Raji (cell line): ENCODE results near the gene PARD6G.

Source experiments
- POLR2A ChIP-seq: IDR thresholded peaks from 2 replicates; pipeline ENCODE4 v1.6.1; 2011; ENCODE audit warnings: low read depth, low read length, control low read depth; ENCODE audit not compliant: insufficient read depth

Gene PARD6G

DNA sequence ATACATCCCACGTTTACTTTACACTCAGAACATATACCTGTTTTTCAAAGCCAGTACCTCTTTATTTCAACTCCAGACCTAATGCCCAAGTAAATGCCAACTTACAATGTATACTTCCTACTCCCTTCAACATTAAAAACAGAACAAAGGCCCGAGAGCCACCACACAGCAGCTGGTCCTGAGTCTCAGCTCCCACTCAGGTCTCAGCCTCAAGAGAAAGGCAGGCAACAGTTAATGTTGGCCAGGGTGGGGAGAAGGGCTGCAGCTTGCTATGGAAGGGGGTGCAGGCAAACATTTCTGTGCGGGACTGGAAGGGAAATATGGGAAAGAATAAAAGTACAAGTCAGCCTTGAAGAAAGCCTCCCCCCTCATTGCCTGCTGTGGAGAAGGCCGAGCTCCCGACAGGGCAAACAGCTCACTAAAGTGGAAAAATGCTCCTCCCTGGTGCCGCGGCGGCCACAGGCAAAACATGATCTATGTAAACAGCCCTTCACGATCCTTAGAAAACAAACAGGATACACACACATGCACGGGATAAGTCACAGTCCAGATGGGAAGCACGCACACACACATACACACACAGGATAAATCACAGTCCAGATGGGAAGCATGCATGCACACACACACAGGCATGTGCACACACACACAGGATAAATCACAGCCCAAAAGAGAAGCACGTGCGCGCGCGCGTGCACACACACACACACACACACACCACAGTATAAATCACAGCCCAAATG, 70.8 kb downstream of the PARD6G start:
- no peak for TF ChIP-seq POLR2A

DNA sequence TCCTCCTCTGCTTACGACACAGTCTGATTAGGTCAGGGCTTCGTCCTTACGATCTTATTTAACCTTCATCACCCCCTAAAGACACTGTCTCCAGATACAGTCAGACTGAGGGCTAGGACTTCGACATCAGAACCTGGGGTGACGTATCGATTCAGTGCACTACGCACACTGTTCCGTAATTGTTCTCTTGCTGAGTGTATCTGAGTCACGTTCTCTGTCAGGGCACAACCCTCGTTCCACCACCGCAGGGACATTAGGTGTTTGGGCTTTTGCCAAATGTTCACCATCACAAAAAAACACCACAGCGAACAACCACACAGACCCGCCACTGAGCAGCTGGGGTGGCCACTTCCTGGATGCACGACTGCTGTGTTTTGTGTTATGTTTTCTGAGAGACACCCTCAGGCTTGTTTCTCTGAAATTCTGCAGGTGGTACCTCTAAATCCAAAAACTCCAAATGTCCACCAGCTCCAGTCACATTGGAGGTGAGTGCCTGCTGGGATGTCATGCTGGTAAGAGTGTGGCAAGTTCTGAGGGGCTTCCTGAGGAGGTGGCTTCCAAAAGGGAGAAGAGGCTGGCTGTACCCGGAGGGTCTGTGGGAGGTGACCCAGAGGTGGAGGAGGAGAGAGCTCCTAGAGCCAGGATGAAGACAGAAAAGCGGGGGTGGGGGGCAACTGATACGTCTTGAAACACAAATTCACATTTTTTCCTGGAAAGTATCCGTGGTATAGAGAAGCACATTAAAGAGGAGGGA, 71.7 kb downstream of the PARD6G start:
- no peak for TF ChIP-seq POLR2A

DNA sequence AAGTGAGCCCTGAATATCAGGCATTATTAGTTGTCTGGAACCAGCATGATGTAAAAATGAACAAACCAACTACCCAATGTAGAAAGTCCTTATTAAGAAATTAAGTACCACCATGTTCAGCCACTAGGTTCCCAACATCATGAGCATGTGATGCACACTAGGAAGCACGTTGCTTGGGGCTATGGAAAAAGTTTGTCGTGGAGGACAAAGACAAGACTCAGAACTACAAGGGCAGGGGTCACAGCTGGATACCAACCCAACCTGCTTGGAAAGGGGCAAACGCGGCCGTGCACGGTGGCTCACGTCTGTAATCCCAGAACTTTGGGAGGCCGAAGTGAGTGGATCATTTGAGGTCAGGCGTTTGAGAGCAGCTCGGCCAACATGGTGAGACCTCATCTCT, 74.3 kb downstream of the PARD6G start:
- no peak for TF ChIP-seq POLR2A

DNA sequence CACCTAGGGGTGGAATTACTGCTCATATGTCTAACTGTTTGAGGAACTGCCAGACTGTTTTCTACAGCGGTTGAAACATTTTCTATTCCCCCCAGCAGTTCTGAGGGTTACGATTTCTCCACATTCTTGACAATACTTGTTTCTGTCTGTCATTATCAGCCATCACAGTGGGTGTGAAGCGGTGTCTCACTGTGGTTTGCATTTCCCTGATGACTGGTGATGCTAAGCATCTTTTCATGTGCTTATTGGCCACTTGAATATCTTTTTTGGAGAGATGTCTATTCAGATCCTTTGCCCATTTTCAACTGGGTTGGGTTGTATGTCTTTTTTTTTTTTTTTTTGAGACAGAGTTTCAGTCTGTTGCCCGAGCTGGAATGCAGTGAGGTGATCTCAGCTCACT, 75.3 kb downstream of the PARD6G start:
- TF ChIP-seq POLR2A: no peak

DNA sequence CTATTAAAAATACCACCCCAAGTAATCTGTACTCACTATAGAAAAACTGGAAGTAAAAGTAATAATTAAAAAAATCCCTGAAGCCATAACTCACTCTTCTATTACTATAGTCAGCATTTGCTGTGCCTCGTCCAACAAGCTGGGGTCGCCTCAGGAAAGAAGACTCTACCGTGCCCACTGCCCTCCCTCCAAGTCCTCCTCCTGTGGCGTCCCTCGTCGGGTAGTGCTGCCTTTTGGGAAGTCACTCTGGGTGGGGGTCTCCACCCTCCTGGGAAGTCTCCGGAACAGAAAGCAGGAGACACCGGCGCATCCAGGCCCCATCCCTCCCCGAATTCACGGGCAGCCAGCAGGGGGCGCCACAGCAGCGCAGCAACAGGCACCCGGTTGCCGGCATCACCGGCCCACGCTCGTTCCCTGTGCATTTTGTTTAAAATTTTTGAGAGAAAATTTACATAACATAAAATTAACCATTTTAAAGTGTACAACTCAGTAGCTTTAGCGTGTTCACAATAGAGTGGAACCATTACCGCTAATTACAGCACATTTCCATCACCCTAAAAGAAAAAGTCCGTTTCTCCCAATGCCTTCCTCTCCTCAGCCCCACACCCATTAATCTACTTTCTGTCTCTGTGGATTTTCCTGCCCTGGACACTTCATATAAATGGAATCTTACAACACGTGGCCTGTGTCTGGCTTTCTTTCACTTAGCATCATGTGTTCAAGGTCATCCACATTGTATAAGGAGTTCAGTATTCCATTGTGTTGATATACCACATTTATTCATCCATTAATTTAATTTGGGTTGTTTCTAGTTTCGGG, 76.1 kb downstream of the PARD6G start:
- no peak for TF ChIP-seq POLR2A

DNA sequence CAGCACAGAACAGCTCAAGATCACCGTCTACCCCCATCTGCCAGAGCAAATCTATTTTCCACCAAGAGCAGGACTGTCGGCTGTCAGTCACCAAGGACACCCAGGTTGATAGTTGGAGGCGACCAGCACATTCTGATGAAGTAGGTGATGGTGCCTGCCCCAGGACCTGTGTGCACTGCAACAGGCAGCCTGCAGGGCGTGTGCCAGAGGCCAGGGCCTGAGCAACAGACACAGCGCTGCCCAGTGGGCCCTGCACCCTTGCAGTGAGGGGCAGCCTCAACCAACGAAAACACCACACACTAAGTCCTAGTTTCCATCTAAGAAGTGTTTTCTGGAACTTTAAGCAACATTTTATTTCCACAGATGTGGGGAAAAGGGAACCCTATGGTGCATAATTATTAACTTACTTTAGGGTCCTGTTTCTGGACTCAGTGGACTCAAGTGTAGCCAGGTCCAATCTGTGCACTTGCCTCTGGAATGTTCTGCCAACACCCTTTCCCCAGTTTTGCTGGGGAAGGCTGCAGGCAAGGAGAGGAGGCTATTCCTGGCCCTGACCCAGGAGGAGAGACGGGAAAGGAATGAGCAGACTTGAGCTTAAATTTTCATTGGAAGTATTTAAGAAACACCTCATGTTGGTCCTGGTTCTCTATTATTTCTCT, 76.8 kb downstream of the PARD6G start:
- no peak for TF ChIP-seq POLR2A

DNA sequence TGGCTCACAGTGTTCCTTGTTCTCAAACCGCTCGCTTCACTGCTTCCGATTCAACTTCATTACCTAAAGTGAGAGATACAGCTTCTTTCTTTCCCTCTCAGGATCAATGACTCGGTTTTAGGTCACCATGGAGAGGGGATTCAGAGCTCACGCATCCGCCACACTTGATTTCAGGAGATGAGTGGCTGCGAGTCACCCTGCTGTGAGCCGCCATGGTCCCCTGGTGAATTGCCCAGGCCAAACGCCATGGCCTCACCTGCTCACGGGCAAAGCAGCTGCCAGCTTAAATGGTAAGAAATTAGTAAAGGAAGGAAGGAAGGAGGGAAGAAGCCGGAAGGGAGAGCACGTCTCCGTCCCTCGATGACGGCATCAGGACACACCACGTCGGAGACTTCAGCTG, 77.7 kb downstream of the PARD6G start:
- no peak for TF ChIP-seq POLR2A

DNA sequence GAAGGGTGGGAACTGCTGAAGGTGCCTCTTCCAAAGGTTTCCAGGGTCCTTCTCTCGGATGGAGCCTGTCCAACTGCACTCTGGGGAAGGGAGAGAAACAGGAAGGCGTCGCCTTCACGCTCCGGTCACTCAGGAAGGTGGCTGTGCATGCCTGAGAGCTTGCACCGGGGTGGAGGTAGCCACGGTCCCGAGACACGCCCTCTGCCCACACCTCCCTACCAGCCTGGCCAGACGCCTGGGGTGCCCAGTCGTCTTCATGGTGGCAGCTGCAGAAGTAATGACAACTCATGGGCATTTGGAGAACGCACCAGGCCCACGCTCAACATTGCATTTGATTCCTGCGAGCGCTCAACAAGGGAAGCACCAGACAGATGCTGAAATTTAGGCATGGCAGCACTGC, 78.3 kb downstream of the PARD6G start:
- TF ChIP-seq POLR2A: no peak

DNA sequence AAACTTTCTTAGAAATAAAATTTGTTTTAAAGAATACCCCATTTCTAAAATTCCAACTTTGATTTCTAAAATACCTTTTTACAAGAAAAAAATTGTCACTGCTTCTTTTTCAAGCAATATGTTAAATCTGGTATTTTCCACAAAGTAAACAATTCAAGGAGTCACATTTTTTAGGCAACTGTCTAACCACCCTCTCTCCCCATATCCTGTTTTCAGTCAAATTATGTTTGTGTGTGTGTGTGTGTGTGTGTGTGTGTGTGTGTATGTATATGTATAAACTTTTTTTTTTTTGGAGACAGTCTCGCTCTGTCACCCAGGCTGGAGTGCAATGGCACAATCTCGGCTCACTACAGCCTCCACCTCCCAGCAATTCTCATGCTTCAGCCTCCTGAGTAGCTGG, 79.0 kb downstream of the PARD6G start:
- no peak for TF ChIP-seq POLR2A

DNA sequence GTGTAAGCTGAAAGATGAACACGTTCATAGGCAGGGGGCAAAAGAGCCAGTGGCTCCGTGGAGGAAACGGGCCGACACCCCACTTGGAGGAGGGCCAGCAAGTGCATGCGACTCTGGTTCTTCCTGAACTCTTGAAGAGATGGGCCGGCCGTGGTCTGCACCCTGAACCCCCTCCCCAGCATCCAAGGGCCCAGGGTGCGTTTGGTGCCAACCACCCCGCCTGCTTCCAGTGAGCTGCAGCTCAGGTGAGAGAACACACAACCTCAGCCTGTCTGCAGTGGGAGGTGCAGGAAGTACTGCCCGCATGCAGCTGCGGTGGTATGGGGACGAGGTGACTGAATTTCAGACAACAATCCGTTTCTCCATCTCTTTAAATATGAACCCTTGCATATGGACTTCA, 79.4 kb downstream of the PARD6G start:
- no peak for TF ChIP-seq POLR2A

DNA sequence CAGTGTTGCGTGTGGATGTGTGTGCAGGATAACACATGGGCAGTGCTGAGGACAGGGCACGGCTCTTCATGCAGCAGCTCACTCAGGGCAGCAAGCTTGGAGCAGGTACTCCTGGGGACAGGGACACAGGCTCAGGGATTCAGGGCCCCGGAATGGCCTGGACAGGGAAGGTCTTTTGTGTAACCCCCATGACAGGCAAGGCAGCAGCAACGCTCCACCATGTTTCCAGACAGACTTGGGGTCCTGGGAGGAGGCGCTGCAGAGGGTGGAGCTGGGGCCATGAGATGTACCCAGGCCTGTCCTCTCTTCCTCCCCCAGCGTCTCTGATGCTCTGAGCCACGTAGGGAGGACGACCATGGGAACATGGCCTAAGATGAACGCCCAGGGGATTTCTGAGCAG, 80.0 kb downstream of the PARD6G start:
- TF ChIP-seq POLR2A: no peak

DNA sequence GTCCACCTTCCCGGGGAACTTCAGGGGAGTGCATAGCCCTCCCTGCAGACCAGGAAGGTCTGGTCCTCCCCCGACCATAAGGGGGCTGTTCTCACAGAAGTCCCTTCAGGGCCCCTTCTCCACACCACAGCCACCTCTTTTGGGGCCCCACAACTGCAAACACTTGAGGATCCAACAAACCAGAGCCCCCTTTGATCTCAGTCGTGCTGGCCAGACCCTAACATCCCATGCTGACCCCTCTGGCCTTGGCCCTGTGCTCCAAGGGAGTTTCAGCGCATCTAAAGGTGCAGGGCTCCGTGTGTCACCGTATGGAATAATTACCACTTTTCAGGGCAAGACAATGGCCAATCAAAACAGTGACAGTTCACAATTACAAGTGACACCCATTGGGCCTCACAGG, 80.6 kb downstream of the PARD6G start:
- TF ChIP-seq POLR2A: no peak

DNA sequence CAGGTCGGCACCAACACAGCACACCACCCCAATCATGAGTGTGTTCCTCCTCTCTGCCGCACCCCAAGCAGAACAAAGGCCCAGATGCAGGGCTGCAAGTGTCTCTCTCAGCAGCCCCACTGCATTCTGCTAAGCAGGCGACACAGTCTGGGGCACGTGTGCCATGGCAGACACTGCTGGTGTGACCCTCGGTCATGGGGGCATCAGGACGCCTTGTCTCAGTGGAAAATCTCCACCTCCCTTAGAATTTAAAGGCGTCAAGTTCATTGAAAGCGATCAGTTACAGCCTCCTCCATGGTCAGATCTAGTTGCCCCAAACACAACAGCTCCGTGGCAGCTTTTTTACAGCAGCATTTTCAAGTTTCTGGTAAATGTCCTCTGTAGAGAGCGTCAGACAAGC, 81.1 kb downstream of the PARD6G start:
- TF ChIP-seq POLR2A: no peak

DNA sequence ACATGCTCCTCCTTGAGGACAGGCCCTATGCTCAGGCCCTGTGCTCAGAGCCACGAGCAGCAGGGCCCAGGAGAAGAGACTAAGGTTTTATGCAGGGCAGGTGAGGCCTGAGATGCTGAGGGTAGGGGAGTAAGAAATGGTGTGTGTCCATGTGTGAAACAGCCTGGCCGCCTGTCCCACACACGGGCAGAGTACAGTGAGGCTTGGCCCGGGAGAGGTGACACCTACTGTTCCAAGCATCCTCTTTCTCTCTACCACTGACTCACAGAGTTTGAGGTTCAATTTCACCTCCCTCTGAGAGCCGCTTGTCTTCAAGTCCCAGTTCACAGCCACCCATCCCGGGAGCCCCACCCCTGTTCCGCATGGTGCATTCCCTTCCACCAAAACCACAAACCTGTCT, 84.1 kb downstream of the PARD6G start:
- no peak for TF ChIP-seq POLR2A

DNA sequence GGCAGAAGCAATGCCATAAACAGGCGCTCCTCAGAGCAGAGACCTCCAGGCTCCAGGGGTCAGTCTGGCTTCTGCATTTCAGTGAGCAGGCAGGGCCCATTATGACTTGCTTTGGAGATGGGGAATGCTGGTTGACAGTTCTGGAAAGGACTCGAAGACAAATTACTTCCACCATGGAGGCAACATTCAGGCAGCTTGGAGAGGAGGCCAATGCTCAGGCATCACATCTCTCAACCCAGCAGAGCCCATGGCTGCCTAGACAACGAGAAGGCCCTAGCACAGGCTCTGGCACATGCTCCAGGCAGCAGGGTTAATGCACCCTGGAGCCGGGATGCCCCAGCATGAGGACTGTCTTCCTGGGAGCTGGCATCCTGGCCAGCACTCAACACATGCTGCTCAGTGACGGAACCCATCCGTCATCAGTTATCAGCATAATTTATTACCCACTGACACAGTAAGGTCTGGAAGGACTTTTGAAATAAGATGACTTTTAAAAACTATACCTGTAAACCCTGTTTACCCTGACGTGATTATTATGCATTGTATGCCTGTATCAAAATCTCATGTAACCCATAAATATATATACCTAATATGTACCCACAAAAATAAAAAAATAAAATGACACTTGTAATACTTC, 85.4 kb downstream of the PARD6G start:
- no peak for TF ChIP-seq POLR2A
